MM.1S (cell line): ENCODE data around the gene HSPB7.
"Not testable (repeated sequence)": the region's sequence is repeated elsewhere in the genome, so short reads cannot be mapped to it uniquely, and the experiment has no call there.

ENCODE experiments used
- DNase-seq: peaks from one replicate; pipeline ENCODE4 v3.0.0-alpha.2; 2015
- H2AFZ ChIP-seq: fragments of 300-600 bp; sonication (generic); 2 replicates; pipeline ENCODE4 v1.6.0; 2016; ENCODE audit warnings: antibody characterized with exemption, low read length
- H3F3A ChIP-seq: fragments of 300-600 bp; sonication (generic); 2 replicates; pipeline ENCODE4 v1.6.1; 2016; ENCODE audit warnings: mild to moderate bottlenecking, antibody characterized with exemption, low read length, moderate library complexity, mixed read lengths; ENCODE audit not compliant: insufficient read depth
- H3K27ac ChIP-seq: fragments of 300-600 bp; sonication (generic); 2 replicates; pipeline ENCODE4 v1.5.1; 2016; ENCODE audit warnings: mild to moderate bottlenecking, low read length
- H3K27me3 ChIP-seq: fragments of 300-600 bp; sonication (generic); replicated peaks from 2 replicates; pipeline ENCODE4 v1.6.0; 2016; ENCODE audit warnings: low read length; ENCODE audit not compliant: insufficient read depth
- H3K36me3 ChIP-seq: fragments of 300-600 bp; sonication (generic); replicated peaks from 2 replicates; pipeline ENCODE4 v1.6.1; 2016; ENCODE audit warnings: mild to moderate bottlenecking, low read length, mixed read lengths; ENCODE audit not compliant: insufficient read depth
- H3K4me1 ChIP-seq: fragments of 300-600 bp; sonication (generic); 2 replicates; pipeline ENCODE4 v1.6.1; 2016; ENCODE audit warnings: low read length, mixed read lengths
- H3K4me2 ChIP-seq: fragments of 300-600 bp; sonication (generic); 2 replicates; pipeline ENCODE4 v1.6.0; 2016; ENCODE audit warnings: low read depth, low read length
- H3K4me3 ChIP-seq: fragments of 300-600 bp; sonication (generic); 2 replicates; pipeline ENCODE4 v1.5.1; 2016; ENCODE audit warnings: low read length, mixed read lengths
- H3K79me2 ChIP-seq: fragments of 300-600 bp; sonication (generic); 2 replicates; pipeline ENCODE4 v1.6.1; 2016; ENCODE audit warnings: mixed run types, low read length, mixed read lengths
- H3K9ac ChIP-seq: fragments of 300-600 bp; sonication (generic); 2 replicates; pipeline ENCODE4 v1.6.1; 2016; ENCODE audit warnings: low read length, mixed read lengths
- H3K9me2 ChIP-seq: fragments of 300-600 bp; sonication (generic); replicated peaks from 2 replicates; pipeline ENCODE4 v1.6.1; 2016; ENCODE audit warnings: mild to moderate bottlenecking, low read length, mixed read lengths; ENCODE audit not compliant: insufficient read depth
- H3K9me3 ChIP-seq: fragments of 300-600 bp; sonication (generic); replicated peaks from 2 replicates; pipeline ENCODE4 v1.6.1; 2016; ENCODE audit warnings: mild to moderate bottlenecking, low read length, mixed read lengths; ENCODE audit not compliant: insufficient read depth
- H4K20me1 ChIP-seq: fragments of 300-600 bp; sonication (generic); 2 replicates; pipeline ENCODE4 v1.6.1; 2016; ENCODE audit warnings: mild to moderate bottlenecking, low read length, moderate library complexity, mixed read lengths; ENCODE audit not compliant: insufficient read depth
- EZH2 ChIP-seq: fragments of 300-600 bp; sonication (generic); optimal IDR thresholded peaks from 2 replicates; pipeline ENCODE3; 2017; ENCODE audit warnings: low read depth, mild to moderate bottlenecking, antibody characterized with exemption, low read length, mixed read lengths
- EZH2phosphoT487 ChIP-seq: fragments of 300-600 bp; sonication (generic); IDR thresholded peaks from 2 replicates; pipeline ENCODE4 v1.6.1; 2018; ENCODE audit warnings: antibody characterized with exemption, low read length
- TF ChIP-seq, protein P1 (sequence below): fragments of 300-600 bp; sonication (generic); IDR thresholded peaks from 2 replicates; pipeline ENCODE4 v1.5.1; 2016; ENCODE audit warnings: antibody characterized with exemption, low read length, mixed read lengths

The HSPB7 gene

GRCh38 chr1:16041200-16041599 lies 23.4 kb upstream of the HSPB7 start:
- Histone ChIP-seq H3K36me3 (no peaks in the 10 kb centered on the region), H3K9me3 (no peaks in the 10 kb centered on the region), H2AFZ (no peak overlapping the region), H3K27ac (no peak overlapping the region), H3K4me1 (no peaks in the 10 kb centered on the region), H3K9me2 (no peaks in the 10 kb centered on the region), H3F3A (no peaks in the 10 kb centered on the region), H4K20me1 (no peaks in the 10 kb centered on the region), H3K4me2 (no peak overlapping the region), H3K4me3 (no peak overlapping the region), H3K9ac (no peak overlapping the region), H3K79me2 (no peaks in the 10 kb centered on the region), H3K27me3 (peaks cover 73% of the 10 kb centered on the region)
- DNase-seq: no peak
- TF ChIP-seq EZH2phosphoT487: no peak
- TF ChIP-seq, protein P1, sequence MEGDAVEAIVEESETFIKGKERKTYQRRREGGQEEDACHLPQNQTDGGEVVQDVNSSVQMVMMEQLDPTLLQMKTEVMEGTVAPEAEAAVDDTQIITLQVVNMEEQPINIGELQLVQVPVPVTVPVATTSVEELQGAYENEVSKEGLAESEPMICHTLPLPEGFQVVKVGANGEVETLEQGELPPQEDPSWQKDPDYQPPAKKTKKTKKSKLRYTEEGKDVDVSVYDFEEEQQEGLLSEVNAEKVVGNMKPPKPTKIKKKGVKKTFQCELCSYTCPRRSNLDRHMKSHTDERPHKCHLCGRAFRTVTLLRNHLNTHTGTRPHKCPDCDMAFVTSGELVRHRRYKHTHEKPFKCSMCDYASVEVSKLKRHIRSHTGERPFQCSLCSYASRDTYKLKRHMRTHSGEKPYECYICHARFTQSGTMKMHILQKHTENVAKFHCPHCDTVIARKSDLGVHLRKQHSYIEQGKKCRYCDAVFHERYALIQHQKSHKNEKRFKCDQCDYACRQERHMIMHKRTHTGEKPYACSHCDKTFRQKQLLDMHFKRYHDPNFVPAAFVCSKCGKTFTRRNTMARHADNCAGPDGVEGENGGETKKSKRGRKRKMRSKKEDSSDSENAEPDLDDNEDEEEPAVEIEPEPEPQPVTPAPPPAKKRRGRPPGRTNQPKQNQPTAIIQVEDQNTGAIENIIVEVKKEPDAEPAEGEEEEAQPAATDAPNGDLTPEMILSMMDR: no peak
- no peak for TF ChIP-seq EZH2

DNA sequence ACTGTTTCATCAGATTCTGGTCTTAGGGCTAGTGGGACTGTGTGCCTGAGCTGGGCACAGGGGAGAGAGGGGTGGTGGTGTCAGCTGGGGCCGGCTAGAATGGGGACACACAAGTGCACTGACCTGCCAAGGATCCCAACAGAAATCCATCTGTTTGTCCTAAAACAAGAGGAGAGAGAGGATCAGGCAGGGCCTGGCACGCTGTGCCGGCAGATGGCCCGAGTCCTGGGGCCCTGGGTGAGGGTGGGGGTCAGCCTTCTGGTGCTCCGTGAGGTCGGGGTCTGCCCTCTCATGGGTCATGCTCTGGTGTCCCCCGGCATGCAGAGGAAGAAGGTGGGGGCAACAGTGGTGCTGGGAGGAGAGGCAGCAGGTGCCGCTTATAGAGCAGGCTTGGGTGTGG lies 22.0 kb upstream of the HSPB7 start:
- H3K4me2 ChIP-seq, H3K27ac ChIP-seq, DNase-seq, H3K4me3 ChIP-seq, H4K20me1 ChIP-seq, H3K9me3 ChIP-seq, H3F3A ChIP-seq, H3K79me2 ChIP-seq, H3K4me1 ChIP-seq, H3K9me2 ChIP-seq, H3K9ac ChIP-seq, H2AFZ ChIP-seq, H3K36me3 ChIP-seq: not testable (repeated sequence)
- peaks cover 68% of the 10 kb centered on the region for H3K27me3 ChIP-seq

- no peak for DNase-seq
- Histone ChIP-seq H3K4me2 (no peak overlapping the region), H3K4me3 (no peak overlapping the region), H3K27ac (no peak overlapping the region), H4K20me1 (no peaks in the 10 kb centered on the region), H3K9me3 (no peaks in the 10 kb centered on the region), H3F3A (no peaks in the 10 kb centered on the region), H3K27me3 (peaks cover 55% of the 10 kb centered on the region), H3K79me2 (no peaks in the 10 kb centered on the region), H3K36me3 (no peaks in the 10 kb centered on the region), H3K9ac (no peak overlapping the region), H3K4me1 (no peaks in the 10 kb centered on the region), H2AFZ (no peak overlapping the region), H3K9me2 (no peaks in the 10 kb centered on the region)
- TF ChIP-seq EZH2 (no peak), EZH2phosphoT487 (no peak)
- TF ChIP-seq, protein P1: no peak
These were observed 20.7 kb upstream of the HSPB7 start for GRCh38 chr1:16038620-16038912.

GRCh38 chr1:16036461-16036860 lies 18.6 kb upstream of the HSPB7 start:
- not testable (repeated sequence) for H3K4me2 ChIP-seq, H3K36me3 ChIP-seq, DNase-seq, H3K27ac ChIP-seq, H3K9me2 ChIP-seq, H3F3A ChIP-seq, H3K4me3 ChIP-seq, H2AFZ ChIP-seq, H3K9me3 ChIP-seq, H3K4me1 ChIP-seq, H3K79me2 ChIP-seq, H3K9ac ChIP-seq, H4K20me1 ChIP-seq
- peaks cover 40% of the 10 kb centered on the region for H3K27me3 ChIP-seq

DNA sequence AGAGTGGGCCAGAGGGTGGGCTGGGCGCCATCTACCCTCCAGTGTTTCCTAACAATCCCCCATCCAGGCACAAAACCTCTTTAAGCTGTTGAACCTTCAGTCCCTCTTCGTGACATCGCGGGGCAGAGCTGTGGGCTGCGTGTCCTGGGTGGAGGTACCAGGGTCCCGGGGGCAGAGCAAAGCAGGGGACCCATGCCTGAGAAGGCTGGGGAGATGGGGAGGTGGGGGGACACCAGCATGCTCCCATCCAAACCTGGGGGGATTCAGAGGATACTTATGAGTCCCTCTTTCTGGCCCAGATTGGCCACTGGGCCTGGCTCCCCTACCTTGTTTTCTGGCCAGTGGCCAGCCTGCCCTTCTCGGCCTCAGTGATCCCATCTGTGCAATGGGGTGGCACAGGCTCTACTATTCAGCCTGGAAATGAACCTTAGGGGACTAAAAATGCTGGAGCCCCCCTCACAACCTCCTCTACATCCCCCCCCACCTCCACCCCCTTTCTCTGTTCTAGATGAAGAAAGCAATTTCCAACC lies 15.3 kb upstream of the HSPB7 start:
- H3K4me1 ChIP-seq, H3K9me3 ChIP-seq, H2AFZ ChIP-seq, DNase-seq, H3K27ac ChIP-seq, H4K20me1 ChIP-seq, H3K9ac ChIP-seq, H3F3A ChIP-seq, H3K4me3 ChIP-seq, H3K79me2 ChIP-seq, H3K36me3 ChIP-seq, H3K4me2 ChIP-seq, H3K9me2 ChIP-seq: not testable (repeated sequence)
- H3K27me3 ChIP-seq: peaks cover 49% of the 10 kb centered on the region
